GM23338 (cell line): ENCODE measurements around the gene COPA. TPM values are rescaled to one million over a fixed set of nuclear protein-coding genes. Genes with fewer than 3 reads are reported as not detected.
A peak's percentile ranks its signal among the peaks of the same experiment; 100 is the strongest.

ENCODE experiments used
- ATAC-seq: fragments of 200-7000 bp; cut with Tn5 transposase; 3 replicates; pipeline ENCODE4 v1.9.1; 2020
- DNase-seq: peaks from one replicate; pipeline ENCODE4 v3.0.0-alpha.2; 2015; ENCODE audit warnings: low spot score
- H2AFZ ChIP-seq: fragments of 200-600 bp; sonication (generic); 2 replicates; pipeline ENCODE4 v1.8.0; 2016; ENCODE audit warnings: antibody characterized with exemption, mild to moderate bottlenecking, moderate library complexity
- H3F3A ChIP-seq: fragments of 200-600 bp; sonication (generic); replicated peaks from 2 replicates; pipeline ENCODE4 v1.8.0; 2017; ENCODE audit warnings: antibody characterized with exemption, mixed run types, low read depth
- H3K27ac ChIP-seq: fragments of 200-600 bp; sonication (generic); 2 replicates; pipeline ENCODE4 v1.6.1; 2016; ENCODE audit warnings: low read depth
- H3K27me3 ChIP-seq: fragments of 200-600 bp; sonication (generic); 2 replicates; pipeline ENCODE4 v1.8.0; 2016; ENCODE audit warnings: mild to moderate bottlenecking, mixed run types, moderate library complexity; ENCODE audit not compliant: insufficient read depth
- H3K36me3 ChIP-seq: fragments of 200-600 bp; sonication (generic); 2 replicates; pipeline ENCODE4 v1.8.0; 2016; ENCODE audit warnings: mild to moderate bottlenecking; ENCODE audit not compliant: insufficient read depth
- H3K4me1 ChIP-seq: fragments of 200-600 bp; sonication (generic); 2 replicates; pipeline ENCODE4 v1.8.0; 2016; ENCODE audit warnings: mild to moderate bottlenecking, moderate library complexity; ENCODE audit not compliant: insufficient read depth
- H3K4me2 ChIP-seq: fragments of 200-600 bp; sonication (generic); 2 replicates; pipeline ENCODE4 v1.7.1; 2017; ENCODE audit warnings: mixed run types
- H3K4me3 ChIP-seq: fragments of 200-600 bp; sonication (generic); 2 replicates; pipeline ENCODE4 v1.6.1; 2016; ENCODE audit warnings: mixed run types
- H3K79me2 ChIP-seq: fragments of 200-600 bp; sonication (generic); replicated peaks from 2 replicates; pipeline ENCODE4 v1.8.0; 2017; ENCODE audit warnings: mild to moderate bottlenecking; ENCODE audit not compliant: insufficient read depth
- H3K9me2 ChIP-seq: fragments of 200-600 bp; sonication (generic); 2 replicates; pipeline ENCODE4 v1.8.0; 2017; ENCODE audit not compliant: insufficient read depth
- H4K20me1 ChIP-seq: fragments of 200-600 bp; sonication (generic); replicated peaks from 2 replicates; pipeline ENCODE4 v1.8.0; 2017; ENCODE audit warnings: mild to moderate bottlenecking; ENCODE audit not compliant: insufficient read depth
- H3K27ac Mint-ChIP-seq: 2 replicates; pipeline ENCODE4 v1.8.0; 2020; ENCODE audit warnings: inconsistent platforms, mild to moderate bottlenecking, moderate library complexity, mixed read lengths
- H3K27me3 Mint-ChIP-seq: 3 replicates; pipeline ENCODE4 v1.8.0; 2022; ENCODE audit warnings: low read depth, mild to moderate bottlenecking, moderate library complexity, mixed read lengths, inconsistent platforms; ENCODE audit not compliant: insufficient read depth, poor library complexity
- H3K36me3 Mint-ChIP-seq: 3 replicates; pipeline ENCODE4 v1.8.0; 2021; ENCODE audit warnings: low read depth, mild to moderate bottlenecking, inconsistent platforms, moderate library complexity, mixed read lengths
- H3K4me1 Mint-ChIP-seq: 3 replicates; pipeline ENCODE4 v1.8.0; 2020; ENCODE audit warnings: mild to moderate bottlenecking, inconsistent platforms, mixed read lengths
- H3K4me3 Mint-ChIP-seq: 3 replicates; pipeline ENCODE4 v1.8.0; 2021; ENCODE audit warnings: moderate library complexity, mild to moderate bottlenecking, inconsistent platforms, mixed read lengths
- H3K9me3 Mint-ChIP-seq: 3 replicates; pipeline ENCODE4 v1.8.0; 2020; ENCODE audit warnings: moderate library complexity, mild to moderate bottlenecking, inconsistent platforms, mixed read lengths
- CREB1 ChIP-seq: fragments of 250-450 bp; sonication (Bioruptor Pico); IDR thresholded peaks from 2 replicates; pipeline ENCODE4 v1.5.0; 2020; ENCODE audit warnings: low read depth, mild to moderate bottlenecking, moderate library complexity
- EZH2 ChIP-seq: fragments of 200-600 bp; sonication (generic); IDR thresholded peaks from one replicate; pipeline ENCODE4 v1.8.0; 2017; ENCODE audit warnings: antibody characterized with exemption, mild to moderate bottlenecking, low read depth; ENCODE audit not compliant: unreplicated experiment
- EZH2phosphoT487 ChIP-seq: fragments of 200-600 bp; sonication (generic); IDR thresholded peaks from one replicate; pipeline ENCODE4 v1.8.1; 2018; ENCODE audit warnings: antibody characterized with exemption; ENCODE audit not compliant: unreplicated experiment
- JUNB ChIP-seq: IDR thresholded peaks from one replicate; pipeline ENCODE4 v1.6.1; 2016; ENCODE audit warnings: antibody characterized with exemption; ENCODE audit not compliant: unreplicated experiment
- NANOG ChIP-seq: IDR thresholded peaks from 2 replicates; pipeline ENCODE4 v1.6.1; 2016; ENCODE audit warnings: antibody characterized with exemption, borderline replicate concordance
- POLR2AphosphoS5 ChIP-seq: IDR thresholded peaks from 2 replicates; pipeline ENCODE4 v1.6.1; 2016; ENCODE audit warnings: antibody characterized with exemption, low read depth
- STAT1 ChIP-seq: IDR thresholded peaks from one replicate; pipeline ENCODE4 v1.6.1; 2016; ENCODE audit warnings: antibody characterized with exemption; ENCODE audit not compliant: unreplicated experiment
- ZNF114 ChIP-seq: fragments of 250-450 bp; sonication (Bioruptor Pico); IDR thresholded peaks from 2 replicates; pipeline ENCODE4 v1.5.0; 2020; ENCODE audit warnings: mild to moderate bottlenecking, moderate library complexity
- ZNF331 ChIP-seq: fragments of 250-450 bp; sonication (Bioruptor Pico); IDR thresholded peaks from 2 replicates; pipeline ENCODE4 v1.5.0; 2020; ENCODE audit warnings: low read depth, mild to moderate bottlenecking, moderate library complexity
- polyA plus RNA-seq: library from polyadenylated mRNA; unstranded; fragments of >200 nt; fragmentation: Nextera tagmentation; extraction: Ambion mirVana; gene quantifications from 2 replicates; pipeline ENCODE4 v1.2.1, GENCODE V29; 2016
- total RNA-seq: library from RNA; depleted of rRNA; stranded (reverse); fragments of >200 nt; shearing (Covaris generic); gene quantifications from 2 replicates; pipeline ENCODE4 v1.2.3, GENCODE V29; 2014
- TF ChIP-seq, protein P1 (sequence below): IDR thresholded peaks from one replicate; pipeline ENCODE4 v1.6.1; 2018; ENCODE audit warnings: antibody characterized with exemption; ENCODE audit not compliant: unreplicated experiment
- TF ChIP-seq, protein P2 (sequence below): IDR thresholded peaks from 2 replicates; pipeline ENCODE4 v1.6.1; 2016; ENCODE audit warnings: antibody characterized with exemption

Gene COPA
- total and polyA plus RNA-seq, 2 experiments from 2014 or later = 58.2 to 87.1 TPM

GRCh38 chr1:160373696-160374095 is 30.6 kb upstream of the COPA start:
- H3K79me2 ChIP-seq = no peaks in the 10 kb centered on the region
- 0 out of 2 replicates have a peak, but pooled peaks cover 5% of the 10 kb centered on the region for H3F3A ChIP-seq
- no peaks in the 10 kb centered on the region for H4K20me1 ChIP-seq
- peaks cover 39% of the 10 kb centered on the region for H3K4me1 ChIP-seq
- peaks cover 54% of the 10 kb centered on the region for H3K4me1 Mint-ChIP-seq
- TF ChIP-seq, protein P1, sequence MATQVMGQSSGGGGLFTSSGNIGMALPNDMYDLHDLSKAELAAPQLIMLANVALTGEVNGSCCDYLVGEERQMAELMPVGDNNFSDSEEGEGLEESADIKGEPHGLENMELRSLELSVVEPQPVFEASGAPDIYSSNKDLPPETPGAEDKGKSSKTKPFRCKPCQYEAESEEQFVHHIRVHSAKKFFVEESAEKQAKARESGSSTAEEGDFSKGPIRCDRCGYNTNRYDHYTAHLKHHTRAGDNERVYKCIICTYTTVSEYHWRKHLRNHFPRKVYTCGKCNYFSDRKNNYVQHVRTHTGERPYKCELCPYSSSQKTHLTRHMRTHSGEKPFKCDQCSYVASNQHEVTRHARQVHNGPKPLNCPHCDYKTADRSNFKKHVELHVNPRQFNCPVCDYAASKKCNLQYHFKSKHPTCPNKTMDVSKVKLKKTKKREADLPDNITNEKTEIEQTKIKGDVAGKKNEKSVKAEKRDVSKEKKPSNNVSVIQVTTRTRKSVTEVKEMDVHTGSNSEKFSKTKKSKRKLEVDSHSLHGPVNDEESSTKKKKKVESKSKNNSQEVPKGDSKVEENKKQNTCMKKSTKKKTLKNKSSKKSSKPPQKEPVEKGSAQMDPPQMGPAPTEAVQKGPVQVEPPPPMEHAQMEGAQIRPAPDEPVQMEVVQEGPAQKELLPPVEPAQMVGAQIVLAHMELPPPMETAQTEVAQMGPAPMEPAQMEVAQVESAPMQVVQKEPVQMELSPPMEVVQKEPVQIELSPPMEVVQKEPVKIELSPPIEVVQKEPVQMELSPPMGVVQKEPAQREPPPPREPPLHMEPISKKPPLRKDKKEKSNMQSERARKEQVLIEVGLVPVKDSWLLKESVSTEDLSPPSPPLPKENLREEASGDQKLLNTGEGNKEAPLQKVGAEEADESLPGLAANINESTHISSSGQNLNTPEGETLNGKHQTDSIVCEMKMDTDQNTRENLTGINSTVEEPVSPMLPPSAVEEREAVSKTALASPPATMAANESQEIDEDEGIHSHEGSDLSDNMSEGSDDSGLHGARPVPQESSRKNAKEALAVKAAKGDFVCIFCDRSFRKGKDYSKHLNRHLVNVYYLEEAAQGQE = peak; percentile 46
- TF ChIP-seq, protein P2, sequence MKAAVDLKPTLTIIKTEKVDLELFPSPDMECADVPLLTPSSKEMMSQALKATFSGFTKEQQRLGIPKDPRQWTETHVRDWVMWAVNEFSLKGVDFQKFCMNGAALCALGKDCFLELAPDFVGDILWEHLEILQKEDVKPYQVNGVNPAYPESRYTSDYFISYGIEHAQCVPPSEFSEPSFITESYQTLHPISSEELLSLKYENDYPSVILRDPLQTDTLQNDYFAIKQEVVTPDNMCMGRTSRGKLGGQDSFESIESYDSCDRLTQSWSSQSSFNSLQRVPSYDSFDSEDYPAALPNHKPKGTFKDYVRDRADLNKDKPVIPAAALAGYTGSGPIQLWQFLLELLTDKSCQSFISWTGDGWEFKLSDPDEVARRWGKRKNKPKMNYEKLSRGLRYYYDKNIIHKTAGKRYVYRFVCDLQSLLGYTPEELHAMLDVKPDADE = no peak
- peaks cover 12% of the 10 kb centered on the region for H3K27me3 Mint-ChIP-seq
- ATAC-seq = no peak
- H3K4me3 ChIP-seq = no peak overlapping the region
- H3K27ac ChIP-seq = no peak overlapping the region
- no peaks in the 10 kb centered on the region for H3K36me3 ChIP-seq
- H3K9me3 Mint-ChIP-seq = no peaks in the 10 kb centered on the region
- H2AFZ ChIP-seq = no peak overlapping the region
- no peak for DNase-seq
- H3K27ac Mint-ChIP-seq = no peak overlapping the region
- no peaks in the 10 kb centered on the region for H3K9me2 ChIP-seq
- H3K36me3 Mint-ChIP-seq = no peaks in the 10 kb centered on the region; the same call in 2 of the 3 replicates
- H3K4me2 ChIP-seq = no peak overlapping the region; the same call in 1 of the 2 replicates
- no peak overlapping the region; the same call in 2 of the 3 replicates for H3K4me3 Mint-ChIP-seq
- no peaks in the 10 kb centered on the region for H3K27me3 ChIP-seq

DNA sequence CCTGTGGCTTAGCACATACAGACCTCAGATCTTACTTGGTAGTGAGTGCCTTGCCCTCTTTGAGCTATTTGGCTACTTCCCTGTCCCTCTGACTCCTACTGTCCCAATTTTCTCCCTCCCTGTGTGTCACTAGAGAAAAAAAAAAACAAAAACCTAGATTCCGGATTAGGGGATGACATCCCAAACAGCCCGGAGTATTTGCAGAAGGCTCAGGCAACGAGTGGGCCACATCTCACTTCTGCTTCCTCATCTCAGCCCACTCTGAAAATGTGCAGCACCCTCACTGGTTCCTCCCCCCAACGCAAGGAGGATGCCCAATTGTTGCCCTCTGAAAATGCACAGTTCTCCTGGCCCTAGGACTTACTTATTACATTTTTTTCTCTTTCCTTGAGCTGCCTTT is 28.7 kb upstream of the COPA start:
- no peak for ATAC-seq
- DNase-seq = no peak
- no peaks in the 10 kb centered on the region for H3K36me3 ChIP-seq
- no peaks in the 10 kb centered on the region for H3K9me2 ChIP-seq
- H3K4me2 ChIP-seq = no peak overlapping the region
- H3K79me2 ChIP-seq = no peaks in the 10 kb centered on the region
- 0 out of 2 replicates have a peak, but pooled peaks cover 5% of the 10 kb centered on the region for H3F3A ChIP-seq
- Mint-ChIP-seq H3K9me3 (no peaks in the 10 kb centered on the region), H3K27me3 (peaks cover 13% of the 10 kb centered on the region), H3K4me3 (no peak overlapping the region), H3K36me3 (no peaks in the 10 kb centered on the region; the same call in 2 of the 3 replicates), H3K27ac (peak overlapping the region; percentile 37; the same call in 1 of the 2 replicates), H3K4me1 (peaks cover 52% of the 10 kb centered on the region)
- H3K4me3 ChIP-seq = no peak overlapping the region
- H3K27me3 ChIP-seq = no peaks in the 10 kb centered on the region
- H4K20me1 ChIP-seq = no peaks in the 10 kb centered on the region; the same call in 1 of the 2 replicates
- H3K27ac ChIP-seq = no peak overlapping the region
- H2AFZ ChIP-seq = no peak overlapping the region
- H3K4me1 ChIP-seq = peaks cover 32% of the 10 kb centered on the region
- TF ChIP-seq, protein P2 = no peak
- TF ChIP-seq ZNF331 (CRISPR knock-in tag) = no peak
- TF ChIP-seq STAT1 = no peak
- TF ChIP-seq EZH2phosphoT487 = no peak
- TF ChIP-seq CREB1 (CRISPR knock-in tag) = no peak
- no peak for TF ChIP-seq NANOG
- no peak for TF ChIP-seq ZNF114
- no peak for TF ChIP-seq JUNB
- no peak for TF ChIP-seq EZH2
- TF ChIP-seq POLR2AphosphoS5 = no peak
